Activated CD8-positive, alpha-beta T cell treated with anti-CD3 and anti-CD28 coated beads for 36 hours (primary cell): Measurements from ENCODE around the gene STPG2. TPM values are rescaled to one million over a fixed set of nuclear protein-coding genes. Genes with fewer than 3 reads are reported as not detected.

ENCODE experiments used
- ATAC-seq: fragments of 200-7000 bp; cut with Tn5 transposase; one replicate; pipeline ENCODE4 v1.10.0; 2021; ENCODE audit warnings: mild to moderate bottlenecking, moderate library complexity
- CTCF ChIA-PET: fragments of 350-600 bp; sonication (Branson Sonifier 250); formaldehyde crosslinking; loops from one replicate; lab custom pipeline; 2021; ENCODE audit warnings: antibody characterized with exemption; lab: Charles Lee
- POLR2A ChIA-PET: fragments of 350-600 bp; sonication (Branson Sonifier 250); formaldehyde crosslinking; loops from one replicate; lab custom pipeline; 2021; ENCODE audit warnings: antibody characterized with exemption; lab: Charles Lee
- DNase-seq: peaks from one replicate; pipeline ENCODE4 v3.0.0-alpha.2; 2020
- H3K27ac Mint-ChIP-seq: one replicate; pipeline ENCODE4 v1.8.0; 2021; ENCODE audit warnings: mild to moderate bottlenecking, mixed read lengths
- H3K27me3 Mint-ChIP-seq: one replicate; pipeline ENCODE4 v1.8.0; 2021; ENCODE audit warnings: mixed read lengths
- H3K36me3 Mint-ChIP-seq: one replicate; pipeline ENCODE4 v1.8.0; 2021; ENCODE audit warnings: low read depth, mixed read lengths
- H3K4me1 Mint-ChIP-seq: one replicate; pipeline ENCODE4 v1.8.0; 2021; ENCODE audit warnings: low read depth, mixed read lengths
- H3K4me3 Mint-ChIP-seq: one replicate; pipeline ENCODE4 v1.8.0; 2021; ENCODE audit warnings: mild to moderate bottlenecking, moderate library complexity, mixed read lengths
- H3K9me3 Mint-ChIP-seq: one replicate; pipeline ENCODE4 v1.8.0; 2021; ENCODE audit warnings: mixed read lengths
- intact Hi-C: fragments of 100-400 bp; cut with micrococcal nuclease; formaldehyde crosslinking; loops from one replicate; pipeline ENCODE4 v1.10.0; 2022
- total RNA-seq, 2 experiments: library from RNA; stranded (reverse); gene quantifications; one replicate each; pipeline ENCODE4 v1.2.3, GENCODE V29; 2021
- TF ChIP-seq, protein P1 (sequence below): fragments of 200-600 bp; IDR thresholded peaks from one replicate; pipeline ENCODE4 v1.8.0; 2022; ENCODE audit warnings: antibody characterized with exemption, mild to moderate bottlenecking

Gene STPG2
- total RNA-seq, 2 experiments from 2014 or later: 0.16 to 0.18 TPM

DNA sequence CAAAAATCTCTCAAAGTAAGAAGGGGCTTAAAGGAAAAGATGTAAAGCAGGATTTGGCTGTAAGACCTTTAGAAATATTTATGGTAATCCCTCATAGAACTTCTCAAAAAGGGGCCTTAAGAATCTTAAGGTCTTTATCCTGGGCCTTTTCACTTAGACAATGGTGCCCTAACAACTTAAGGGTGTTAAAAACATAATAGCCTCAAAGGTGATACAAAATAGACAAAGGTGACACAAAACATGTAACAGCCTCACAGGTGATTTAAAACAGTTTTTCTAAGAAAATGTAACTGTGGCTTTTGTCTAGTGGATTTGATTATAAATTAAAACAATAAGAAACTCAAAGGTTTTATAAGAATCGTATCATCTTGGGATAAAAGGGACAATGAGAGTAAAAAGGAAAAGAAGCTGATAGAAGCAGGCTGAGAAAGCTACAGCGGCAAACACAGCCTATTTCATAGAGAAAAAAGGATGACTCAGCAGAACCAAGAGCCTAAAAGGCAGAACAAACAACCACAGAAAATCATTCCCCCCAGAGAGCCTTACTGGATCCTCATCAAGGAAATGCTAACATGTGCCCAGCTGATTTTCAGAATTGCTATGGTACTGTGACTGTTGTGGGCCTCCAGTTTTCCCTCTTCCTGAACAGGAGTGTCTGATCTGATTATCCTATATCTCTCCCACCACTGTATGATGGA is 164.3 kb downstream of the STPG2 start:
- no peak overlapping the region for H3K4me3 Mint-ChIP-seq
- TF ChIP-seq, protein P1, sequence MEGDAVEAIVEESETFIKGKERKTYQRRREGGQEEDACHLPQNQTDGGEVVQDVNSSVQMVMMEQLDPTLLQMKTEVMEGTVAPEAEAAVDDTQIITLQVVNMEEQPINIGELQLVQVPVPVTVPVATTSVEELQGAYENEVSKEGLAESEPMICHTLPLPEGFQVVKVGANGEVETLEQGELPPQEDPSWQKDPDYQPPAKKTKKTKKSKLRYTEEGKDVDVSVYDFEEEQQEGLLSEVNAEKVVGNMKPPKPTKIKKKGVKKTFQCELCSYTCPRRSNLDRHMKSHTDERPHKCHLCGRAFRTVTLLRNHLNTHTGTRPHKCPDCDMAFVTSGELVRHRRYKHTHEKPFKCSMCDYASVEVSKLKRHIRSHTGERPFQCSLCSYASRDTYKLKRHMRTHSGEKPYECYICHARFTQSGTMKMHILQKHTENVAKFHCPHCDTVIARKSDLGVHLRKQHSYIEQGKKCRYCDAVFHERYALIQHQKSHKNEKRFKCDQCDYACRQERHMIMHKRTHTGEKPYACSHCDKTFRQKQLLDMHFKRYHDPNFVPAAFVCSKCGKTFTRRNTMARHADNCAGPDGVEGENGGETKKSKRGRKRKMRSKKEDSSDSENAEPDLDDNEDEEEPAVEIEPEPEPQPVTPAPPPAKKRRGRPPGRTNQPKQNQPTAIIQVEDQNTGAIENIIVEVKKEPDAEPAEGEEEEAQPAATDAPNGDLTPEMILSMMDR: no peak
- intact Hi-C loops: no loop called here
- H3K4me1 Mint-ChIP-seq: no peaks in the 10 kb centered on the region
- H3K27me3 Mint-ChIP-seq: no peaks in the 10 kb centered on the region
- ATAC-seq (no peak), DNase-seq (no peak)
- H3K9me3 Mint-ChIP-seq: peaks cover 3% of the 10 kb centered on the region
- H3K36me3 Mint-ChIP-seq: no peaks in the 10 kb centered on the region
- no peak overlapping the region for H3K27ac Mint-ChIP-seq
- CTCF ChIA-PET: no interaction called here
- POLR2A ChIA-PET: no interaction called here

GRCh38 chr4:97953171-97953941 is 189.9 kb downstream of the STPG2 start:
- no peaks in the 10 kb centered on the region for H3K36me3 Mint-ChIP-seq

DNA sequence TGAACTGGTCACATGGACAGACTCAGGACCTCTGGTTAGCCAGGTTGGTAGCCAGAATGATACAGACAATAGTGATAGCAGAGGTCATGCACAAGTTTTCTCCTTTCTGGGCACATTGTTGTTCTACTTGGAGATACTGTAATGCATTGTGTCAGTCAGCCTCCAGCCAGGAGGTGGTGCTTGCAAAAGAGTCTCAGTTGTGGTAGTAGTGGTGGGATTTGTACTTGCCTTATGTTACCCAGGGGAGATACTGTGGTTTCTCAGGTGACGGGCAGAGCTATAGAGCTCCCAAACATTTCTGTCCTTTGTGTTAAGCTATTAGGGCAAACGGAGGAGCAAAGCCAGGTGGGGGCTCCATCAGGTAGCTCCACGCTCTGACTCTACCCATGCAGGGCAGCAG is 190.5 kb downstream of the STPG2 start:
- Mint-ChIP-seq H3K4me3 (no peak overlapping the region), H3K4me1 (no peaks in the 10 kb centered on the region), H3K36me3 (no peaks in the 10 kb centered on the region), H3K27ac (no peak overlapping the region), H3K27me3 (no peaks in the 10 kb centered on the region), H3K9me3 (no peaks in the 10 kb centered on the region)
- POLR2A ChIA-PET: no interaction called here
- intact Hi-C loops: no loop called here
- no peak for ATAC-seq
- CTCF ChIA-PET: no interaction called here
- TF ChIP-seq, protein P1: no peak
- no peak for DNase-seq

More at GRCh38 chr4:97953171-97953941, 189.9 kb downstream of the STPG2 start:
- no peak for ATAC-seq
- intact Hi-C loops: no loop called here
- Mint-ChIP-seq H3K4me3 (no peak overlapping the region), H3K27ac (no peak overlapping the region), H3K9me3 (no peaks in the 10 kb centered on the region), H3K27me3 (no peaks in the 10 kb centered on the region), H3K4me1 (no peaks in the 10 kb centered on the region)
- ChIA-PET POLR2A (no interaction called here), CTCF (no interaction called here)
- TF ChIP-seq, protein P1: no peak
- DNase-seq: no peak

GRCh38 chr4:97950836-97951235 is 192.4 kb downstream of the STPG2 start:
- Mint-ChIP-seq H3K27me3 (no peaks in the 10 kb centered on the region), H3K4me1 (no peaks in the 10 kb centered on the region), H3K9me3 (peaks cover 2% of the 10 kb centered on the region), H3K4me3 (no peak overlapping the region), H3K27ac (no peak overlapping the region), H3K36me3 (no peaks in the 10 kb centered on the region)
- intact Hi-C loops: no loop called here
- TF ChIP-seq, protein P1: no peak
- ATAC-seq (no peak), DNase-seq (no peak)
- POLR2A ChIA-PET: no interaction called here
- CTCF ChIA-PET: no interaction called here

GRCh38 chr4:97942951-97943350 is 200.3 kb downstream of the STPG2 start:
- ChIA-PET POLR2A (no interaction called here), CTCF (no interaction called here)
- DNase-seq: no peak
- TF ChIP-seq, protein P1: no peak
- no peaks in the 10 kb centered on the region for H3K36me3 Mint-ChIP-seq
- H3K4me1 Mint-ChIP-seq: no peaks in the 10 kb centered on the region
- H3K4me3 Mint-ChIP-seq: no peak overlapping the region
- H3K27me3 Mint-ChIP-seq: no peaks in the 10 kb centered on the region
- intact Hi-C loops: no loop called here
- H3K9me3 Mint-ChIP-seq: peaks cover 22% of the 10 kb centered on the region
- no peak for ATAC-seq
- no peak overlapping the region for H3K27ac Mint-ChIP-seq
